Nephron (organoid): ENCODE data around the gene COL11A2.

ENCODE experiments used
- H3K27ac Mint-ChIP-seq, 3 experiments: 2 replicates each; pipeline ENCODE4 v1.8.0; 2020; ENCODE audit warnings: mixed read lengths in 3 of 3, mild to moderate bottlenecking in 2 of 3, moderate library complexity in 1 of 3
- H3K27me3 Mint-ChIP-seq: 2 replicates; pipeline ENCODE4 v1.8.0; 2021; ENCODE audit warnings: low read depth, mild to moderate bottlenecking, moderate library complexity, mixed read lengths
- H3K36me3 Mint-ChIP-seq: 2 replicates; pipeline ENCODE4 v1.8.0; 2020; ENCODE audit warnings: low read depth, mixed read lengths
- H3K4me1 Mint-ChIP-seq: 2 replicates; pipeline ENCODE4 v1.8.0; 2020; ENCODE audit warnings: mixed read lengths
- H3K4me3 Mint-ChIP-seq, 3 experiments: 2 replicates each; pipeline ENCODE4 v1.8.0; 2020; ENCODE audit warnings: mild to moderate bottlenecking in 3 of 3, mixed read lengths in 3 of 3, moderate library complexity in 2 of 3
- H3K9me3 Mint-ChIP-seq: 2 replicates; pipeline ENCODE4 v1.8.0; 2020; ENCODE audit warnings: mixed read lengths
- CTCF ChIP-seq, 3 experiments: fragments of 200-600 bp; sonication (generic); IDR thresholded peaks; one replicate each; pipeline ENCODE4 v1.5.0; 2021; ENCODE audit warnings: antibody characterized with exemption in 3 of 3; ENCODE audit not compliant: unreplicated experiment in 3 of 3

The COL11A2 gene

GRCh38 chr6:33169291-33170175 is 22.7 kb downstream of the COL11A2 start:
- Mint-ChIP-seq H3K27me3 (peaks cover 11% of the 10 kb centered on the region), H3K4me3 (no peak overlapping the region), H3K27ac (no peak overlapping the region), H3K36me3 (no peaks in the 10 kb centered on the region), H3K4me1 (no peaks in the 10 kb centered on the region), H3K9me3 (no peaks in the 10 kb centered on the region)
- TF ChIP-seq CTCF (IDR thresholded peaks at IDR 0.05; ENCODE audit: unreplicated experiment in 3 of 3) = no peak

DNA sequence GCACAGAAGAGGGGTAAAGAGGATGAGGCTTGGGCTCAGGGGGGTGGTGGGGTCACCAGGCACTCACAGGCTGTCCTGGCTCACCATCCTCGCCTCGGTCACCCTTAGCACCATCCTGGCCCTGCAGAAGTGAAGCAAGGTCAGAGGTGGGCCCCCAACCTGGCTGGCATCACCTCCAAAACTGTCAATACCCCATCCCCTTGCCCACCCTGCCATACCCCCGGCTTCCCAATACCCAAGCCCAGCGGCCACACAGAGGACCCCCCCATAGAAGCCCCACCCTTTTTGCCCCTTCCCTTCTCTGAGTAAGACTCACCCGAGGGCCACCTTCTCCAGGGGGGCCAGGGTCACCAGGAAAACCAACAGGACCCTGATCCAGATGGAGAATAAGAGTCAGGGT is 23.6 kb downstream of the COL11A2 start:
- H3K9me3 Mint-ChIP-seq = no peaks in the 10 kb centered on the region
- H3K27me3 Mint-ChIP-seq = peaks cover 17% of the 10 kb centered on the region
- H3K4me3 Mint-ChIP-seq = no peak overlapping the region
- no peak overlapping the region for H3K27ac Mint-ChIP-seq
- no peak for TF ChIP-seq CTCF (IDR thresholded peaks at IDR 0.05; ENCODE audit: unreplicated experiment in 3 of 3)
- no peaks in the 10 kb centered on the region for H3K36me3 Mint-ChIP-seq
- no peaks in the 10 kb centered on the region for H3K4me1 Mint-ChIP-seq

DNA sequence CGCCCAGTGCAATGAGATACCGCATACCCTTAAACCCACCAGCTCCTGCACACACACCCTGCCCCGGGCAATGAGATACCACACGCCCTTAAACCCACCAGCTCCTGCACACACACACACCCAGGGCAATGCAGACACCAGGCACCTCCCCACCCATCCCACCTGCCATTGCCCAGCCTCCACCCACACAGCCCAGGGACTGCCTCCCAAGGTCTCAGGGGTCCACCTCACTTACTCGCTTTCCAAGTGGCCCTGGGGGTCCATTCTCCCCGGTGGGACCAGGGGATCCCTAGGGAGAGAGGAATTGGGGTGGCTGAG is 24.0 kb downstream of the COL11A2 start:
- no peak for TF ChIP-seq CTCF (IDR thresholded peaks at IDR 0.05; ENCODE audit: unreplicated experiment in 3 of 3)
- H3K27me3 Mint-ChIP-seq = peaks cover 17% of the 10 kb centered on the region
- no peaks in the 10 kb centered on the region for H3K4me1 Mint-ChIP-seq
- H3K4me3 Mint-ChIP-seq = no peak overlapping the region
- no peaks in the 10 kb centered on the region for H3K36me3 Mint-ChIP-seq
- no peak overlapping the region for H3K27ac Mint-ChIP-seq
- H3K9me3 Mint-ChIP-seq = no peaks in the 10 kb centered on the region

- Mint-ChIP-seq H3K9me3 (no peaks in the 10 kb centered on the region), H3K4me3 (no peak overlapping the region), H3K36me3 (no peaks in the 10 kb centered on the region), H3K27ac (no peak overlapping the region), H3K27me3 (peaks cover 15% of the 10 kb centered on the region), H3K4me1 (no peaks in the 10 kb centered on the region)
- TF ChIP-seq CTCF (IDR thresholded peaks at IDR 0.05; ENCODE audit: unreplicated experiment in 3 of 3) = no peak
These were observed 24.6 kb downstream of the COL11A2 start for GRCh38 chr6:33167374-33168283.

DNA sequence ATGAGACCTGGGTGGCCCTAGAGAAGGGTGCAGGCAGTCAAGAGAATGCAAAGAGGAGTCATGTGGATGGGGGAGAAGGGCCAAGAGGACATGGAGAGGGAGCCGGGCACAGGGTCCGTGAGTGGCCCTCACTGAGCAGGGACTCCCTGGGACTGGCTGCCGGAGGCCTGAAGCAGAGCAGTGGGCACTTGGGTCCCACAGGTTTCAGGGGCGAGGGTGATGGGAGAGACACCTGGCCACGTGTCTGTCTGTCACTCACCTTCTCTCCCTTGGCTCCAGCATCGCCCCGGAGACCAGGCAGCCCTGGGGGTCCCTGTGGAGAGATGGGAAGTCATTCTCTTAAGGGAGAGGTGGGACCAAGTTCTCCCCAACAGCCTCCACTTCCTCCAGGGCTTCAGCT is 25.5 kb downstream of the COL11A2 start:
- no peak for TF ChIP-seq CTCF (IDR thresholded peaks at IDR 0.05; ENCODE audit: unreplicated experiment in 3 of 3)
- Mint-ChIP-seq H3K4me1 (no peaks in the 10 kb centered on the region), H3K9me3 (no peaks in the 10 kb centered on the region), H3K36me3 (no peaks in the 10 kb centered on the region), H3K27me3 (peaks cover 16% of the 10 kb centered on the region), H3K4me3 (no peak overlapping the region), H3K27ac (no peak overlapping the region)
